OCI-LY3 (cell line): Measurements from ENCODE around the gene ANKRD65.
"Not testable (repeated sequence)": the region's sequence is repeated elsewhere in the genome, so short reads cannot be mapped to it uniquely, and the experiment has no call there.

ENCODE experiments used
- H2AFZ ChIP-seq: fragments of 200-600, 300-600 bp; shearing (Covaris generic); 2 replicates; pipeline ENCODE4 v1.6.0; 2014; ENCODE audit warnings: antibody characterized with exemption, low read depth, low read length
- H3K27ac ChIP-seq: fragments of 200-600, 300-600 bp; sonication (generic); 2 replicates; pipeline ENCODE4 v1.5.1; 2014; ENCODE audit warnings: mild to moderate bottlenecking, low read length, moderate library complexity, mixed read lengths
- H3K27me3 ChIP-seq: fragments of 200-600, 300-600 bp; sonication (generic); 2 replicates; pipeline ENCODE4 v1.6.1; 2014; ENCODE audit warnings: low read depth, low read length, mixed read lengths
- H3K36me3 ChIP-seq: fragments of 200-600, 300-600 bp; sonication (generic); replicated peaks from 2 replicates; pipeline ENCODE3; 2014; ENCODE audit warnings: low read depth, low read length, mixed read lengths
- H3K4me1 ChIP-seq: fragments of 300-600, 200-600 bp; sonication (generic); 2 replicates; pipeline ENCODE4 v1.6.1; 2014; ENCODE audit warnings: low read length, mixed read lengths
- H3K4me2 ChIP-seq: fragments of 200-600, 300-600 bp; sonication (generic); 2 replicates; pipeline ENCODE4 v1.6.1; 2014; ENCODE audit warnings: low read length, mixed read lengths
- H3K4me3 ChIP-seq: fragments of 300-600, 200-600 bp; sonication (generic); 2 replicates; pipeline ENCODE4 v1.5.1; 2014; ENCODE audit warnings: antibody characterized with exemption, mild to moderate bottlenecking, low read length, moderate library complexity
- H3K79me2 ChIP-seq: fragments of 300-600, 200-600 bp; shearing (Covaris generic); 2 replicates; pipeline ENCODE4 v1.6.1; 2014; ENCODE audit warnings: mild to moderate bottlenecking, low read length, mixed read lengths
- H3K9ac ChIP-seq: fragments of 300-600, 200-600 bp; shearing (Covaris generic); 2 replicates; pipeline ENCODE4 v1.6.0; 2014; ENCODE audit warnings: mild to moderate bottlenecking, low read length, moderate library complexity
- H3K9me3 ChIP-seq: fragments of 200-600, 300-600 bp; shearing (Covaris generic); 2 replicates; pipeline ENCODE4 v1.6.1; 2014; ENCODE audit warnings: low read length, mixed read lengths; ENCODE audit not compliant: insufficient read depth
- H4K20me1 ChIP-seq: fragments of 200-600, 300-600 bp; sonication (generic); 2 replicates; pipeline ENCODE4 v1.6.1; 2016; ENCODE audit warnings: low read length, mixed read lengths; ENCODE audit not compliant: insufficient read depth
- EZH2phosphoT487 ChIP-seq: fragments of 200-600 bp; shearing (Covaris generic); IDR thresholded peaks from 2 replicates; pipeline ENCODE4 v1.6.1; 2018; ENCODE audit warnings: antibody characterized with exemption, mixed run types, low read depth
- TF ChIP-seq, protein P1 (sequence below): fragments of 200-600, 300-600 bp; sonication (generic); IDR thresholded peaks from 2 replicates; pipeline ENCODE4 v1.5.1; 2014; ENCODE audit warnings: antibody characterized with exemption, low read length, low read depth

ANKRD65 gene

DNA sequence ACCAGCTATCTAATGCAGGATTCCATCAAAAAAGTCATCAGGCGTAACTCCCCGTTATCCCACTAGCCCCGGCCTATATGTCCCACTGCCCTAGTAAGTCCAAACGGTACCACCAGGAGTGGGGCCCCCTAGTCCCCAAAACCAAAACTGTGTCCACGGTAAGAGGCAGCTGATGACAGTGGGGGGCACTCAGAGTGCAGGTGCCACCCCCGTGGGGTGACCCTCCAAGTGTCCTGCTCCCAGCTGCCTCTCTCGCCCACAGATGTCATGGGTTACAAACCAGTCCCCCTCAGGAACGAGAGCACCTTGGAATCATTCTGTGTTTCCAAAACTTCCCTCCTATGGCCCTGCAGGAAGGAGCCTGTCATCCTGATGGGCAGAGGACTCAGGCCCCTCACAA is 35.1 kb downstream of the ANKRD65 start:
- H3K27me3 ChIP-seq = no peaks in the 10 kb centered on the region
- no peaks in the 10 kb centered on the region for H3K9me3 ChIP-seq
- H3K79me2 ChIP-seq = peaks cover 23% of the 10 kb centered on the region
- no peaks in the 10 kb centered on the region for H3K4me1 ChIP-seq
- H3K9ac ChIP-seq = no peak overlapping the region
- peaks cover 53% of the 10 kb centered on the region for H3K36me3 ChIP-seq
- no peak overlapping the region for H2AFZ ChIP-seq
- no peak overlapping the region for H3K27ac ChIP-seq
- H3K4me3 ChIP-seq = no peak overlapping the region
- TF ChIP-seq EZH2phosphoT487 = no peak
- TF ChIP-seq, protein P1, sequence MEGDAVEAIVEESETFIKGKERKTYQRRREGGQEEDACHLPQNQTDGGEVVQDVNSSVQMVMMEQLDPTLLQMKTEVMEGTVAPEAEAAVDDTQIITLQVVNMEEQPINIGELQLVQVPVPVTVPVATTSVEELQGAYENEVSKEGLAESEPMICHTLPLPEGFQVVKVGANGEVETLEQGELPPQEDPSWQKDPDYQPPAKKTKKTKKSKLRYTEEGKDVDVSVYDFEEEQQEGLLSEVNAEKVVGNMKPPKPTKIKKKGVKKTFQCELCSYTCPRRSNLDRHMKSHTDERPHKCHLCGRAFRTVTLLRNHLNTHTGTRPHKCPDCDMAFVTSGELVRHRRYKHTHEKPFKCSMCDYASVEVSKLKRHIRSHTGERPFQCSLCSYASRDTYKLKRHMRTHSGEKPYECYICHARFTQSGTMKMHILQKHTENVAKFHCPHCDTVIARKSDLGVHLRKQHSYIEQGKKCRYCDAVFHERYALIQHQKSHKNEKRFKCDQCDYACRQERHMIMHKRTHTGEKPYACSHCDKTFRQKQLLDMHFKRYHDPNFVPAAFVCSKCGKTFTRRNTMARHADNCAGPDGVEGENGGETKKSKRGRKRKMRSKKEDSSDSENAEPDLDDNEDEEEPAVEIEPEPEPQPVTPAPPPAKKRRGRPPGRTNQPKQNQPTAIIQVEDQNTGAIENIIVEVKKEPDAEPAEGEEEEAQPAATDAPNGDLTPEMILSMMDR = no peak
- H3K4me2 ChIP-seq = no peak overlapping the region
- H4K20me1 ChIP-seq = no peaks in the 10 kb centered on the region

- not testable (repeated sequence) for H3K4me3 ChIP-seq, H2AFZ ChIP-seq, H3K4me1 ChIP-seq, H4K20me1 ChIP-seq, H3K27me3 ChIP-seq, H3K4me2 ChIP-seq, H3K9me3 ChIP-seq, H3K9ac ChIP-seq, H3K27ac ChIP-seq
- Histone ChIP-seq H3K79me2 (peaks cover 25% of the 10 kb centered on the region), H3K36me3 (peaks cover 52% of the 10 kb centered on the region)
Observed at GRCh38 chr1:1385339-1385738, 35.7 kb downstream of the ANKRD65 start.

DNA sequence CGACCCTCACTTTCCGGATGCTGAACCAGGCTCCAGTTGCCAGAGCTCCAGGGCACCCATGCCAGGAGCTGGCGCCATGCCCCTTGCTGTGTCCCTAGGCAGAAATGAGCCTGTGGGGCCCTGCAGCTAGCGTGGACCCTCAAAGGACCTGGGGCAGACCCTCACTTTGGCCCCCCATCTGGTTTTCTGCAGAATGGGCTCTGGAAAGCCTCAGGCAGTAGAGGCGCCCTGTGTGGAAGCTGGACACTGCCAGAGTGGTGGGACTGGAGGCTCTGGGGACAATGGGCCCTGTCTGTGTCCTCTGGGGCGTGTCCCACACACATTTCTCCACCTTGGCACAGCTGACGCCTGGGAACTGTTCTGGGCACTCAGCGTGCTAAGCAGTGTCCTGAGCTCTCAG is 39.8 kb downstream of the ANKRD65 start:
- no peak overlapping the region for H2AFZ ChIP-seq
- H3K4me1 ChIP-seq = peaks cover 2% of the 10 kb centered on the region
- no peak overlapping the region for H3K27ac ChIP-seq
- H3K4me2 ChIP-seq = no peak overlapping the region
- no peaks in the 10 kb centered on the region for H4K20me1 ChIP-seq
- H3K9me3 ChIP-seq = no peaks in the 10 kb centered on the region
- peaks cover 25% of the 10 kb centered on the region for H3K79me2 ChIP-seq
- H3K9ac ChIP-seq = no peak overlapping the region
- no peaks in the 10 kb centered on the region for H3K27me3 ChIP-seq
- H3K36me3 ChIP-seq = peaks cover 32% of the 10 kb centered on the region
- TF ChIP-seq, protein P1 = no peak
- no peak for TF ChIP-seq EZH2phosphoT487
- H3K4me3 ChIP-seq = no peak overlapping the region

GRCh38 chr1:1380860-1381259 is 40.2 kb downstream of the ANKRD65 start:
- Histone ChIP-seq H2AFZ (no peak overlapping the region), H3K9me3 (no peaks in the 10 kb centered on the region), H3K9ac (no peak overlapping the region), H3K4me1 (peaks cover 6% of the 10 kb centered on the region), H3K4me2 (no peak overlapping the region), H3K4me3 (no peak overlapping the region), H3K27ac (no peak overlapping the region), H3K79me2 (peaks cover 26% of the 10 kb centered on the region), H3K27me3 (no peaks in the 10 kb centered on the region), H3K36me3 (peaks cover 32% of the 10 kb centered on the region), H4K20me1 (no peaks in the 10 kb centered on the region)
- TF ChIP-seq, protein P1 = no peak
- no peak for TF ChIP-seq EZH2phosphoT487
